ENCODE results near the gene CBR3.

CBR3 gene

GRCh38 chr21:36195613-36196012 is 60.7 kb downstream of the CBR3 start:
- TF ChIP-seq TOX (CRISPR knock-in tag; IDR thresholded peaks at IDR 0.05; ENCODE audit: borderline replicate concordance) (no peak), ESRRG (CRISPR knock-in tag; IDR thresholded peaks at IDR 0.05) (no peak), CSDC2 (CRISPR knock-in tag; IDR thresholded peaks at IDR 0.05) (no peak), CSRNP3 (CRISPR knock-in tag; IDR thresholded peaks at IDR 0.05) (no peak), ISL1 (CRISPR knock-in tag; IDR thresholded peaks at IDR 0.05) (no peak), TCF4 (CRISPR knock-in tag; IDR thresholded peaks at IDR 0.05; ENCODE audit: borderline replicate concordance) (no peak), ZNF8 (CRISPR knock-in tag; IDR thresholded peaks at IDR 0.05) (no peak), GLIS3 (CRISPR knock-in tag; IDR thresholded peaks at IDR 0.05) (no peak), SNAI2 (CRISPR knock-in tag; IDR thresholded peaks at IDR 0.05) (no peak), PPARA (CRISPR knock-in tag; IDR thresholded peaks at IDR 0.05; ENCODE audit: borderline replicate concordance) (no peak), RARB (CRISPR knock-in tag; IDR thresholded peaks at IDR 0.05) (no peak), TSHZ2 (CRISPR knock-in tag; IDR thresholded peaks at IDR 0.05) (no peak), ZC3H10 (CRISPR knock-in tag; IDR thresholded peaks at IDR 0.05) (no peak), ZNF565 (CRISPR knock-in tag; conservative IDR thresholded peaks at IDR 0.05; ENCODE audit: low read depth) (no peak)
- ATAC-seq = no peak

Measured in SK-N-SH treated with all-trans-retinoic acid at 6 μM for 48 hours (cell line).